Neural cell (in vitro differentiated cells): Measurements from ENCODE around the gene ROR1.

Experiments used
- CTCF ChIP-seq: fragments of 450-650 bp; IDR thresholded peaks from 2 replicates; pipeline ENCODE4 v1.5.1; 2014; ENCODE audit warnings: antibody characterized with exemption, mild to moderate bottlenecking, moderate library complexity; ENCODE audit not compliant: poor library complexity, severe bottlenecking
- EZH2 ChIP-seq: fragments of 200-600, 300-800 bp; shearing (Covaris generic), sonication (generic); IDR thresholded peaks from 2 replicates; pipeline ENCODE4 v1.6.1; 2014; ENCODE audit warnings: antibody characterized with exemption, low read length, borderline replicate concordance, mild to moderate bottlenecking; ENCODE audit not compliant: insufficient read depth, poor library complexity, severe bottlenecking
- POLR2AphosphoS5 ChIP-seq: IDR thresholded peaks from 2 replicates; pipeline ENCODE4 v1.6.1; 2012
- SMC3 ChIP-seq: fragments of 450-650 bp; conservative IDR thresholded peaks from 2 replicates; pipeline ENCODE4 v1.6.1; 2014; ENCODE audit warnings: antibody characterized with exemption, mild to moderate bottlenecking, moderate library complexity; ENCODE audit not compliant: poor library complexity
- TAF1 ChIP-seq: IDR thresholded peaks from 2 replicates; pipeline ENCODE4 v1.6.1; 2012; ENCODE audit warnings: low read depth

GRCh38 chr1:64184003-64184440, 410.2 kb downstream of the ROR1 start:
- no peak for TF ChIP-seq POLR2AphosphoS5
- TF ChIP-seq CTCF: no peak
- no peak for TF ChIP-seq TAF1
- no peak for TF ChIP-seq EZH2
- TF ChIP-seq SMC3: no peak
